HT-29 (cell line): Measurements from ENCODE around the gene GMDS. TPM values are rescaled to one million over a fixed set of nuclear protein-coding genes. Genes with fewer than 3 reads are reported as not detected.

Experiments
- DNase-seq: peaks from one replicate; pipeline ENCODE4 v3.0.0-alpha.2; 2015; ENCODE audit warnings: low spot score
- total RNA-seq: library from RNA; depleted of rRNA; stranded (reverse); fragments of >200 nt; shearing (Covaris generic); gene quantifications from 2 replicates; pipeline ENCODE4 v1.2.3, GENCODE V29; 2014

The GMDS gene
- total RNA-seq, 1 experiment from 2014 or later, result 37.0 TPM

DNA sequence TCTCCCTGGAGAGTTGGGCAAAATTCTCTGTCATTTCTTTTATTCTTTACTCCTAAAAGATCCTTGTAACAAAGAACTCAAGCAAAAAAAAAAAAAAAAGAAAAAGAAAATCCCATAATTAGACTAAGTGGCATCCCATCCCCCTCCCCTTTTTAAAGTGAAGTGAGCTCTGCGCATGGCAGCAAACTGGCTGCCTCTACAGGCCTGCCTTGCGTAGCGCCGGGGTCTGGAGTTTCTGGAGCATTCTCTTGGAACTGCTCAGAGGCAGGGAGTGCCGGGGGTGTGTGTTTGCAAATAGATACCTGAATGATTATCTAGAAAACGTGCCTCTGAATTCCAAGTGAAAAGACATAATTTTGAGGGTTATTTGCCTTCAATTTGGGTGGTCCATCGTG is 587.6 kb downstream of the GMDS start:
- DNase-seq, result no peak

DNA sequence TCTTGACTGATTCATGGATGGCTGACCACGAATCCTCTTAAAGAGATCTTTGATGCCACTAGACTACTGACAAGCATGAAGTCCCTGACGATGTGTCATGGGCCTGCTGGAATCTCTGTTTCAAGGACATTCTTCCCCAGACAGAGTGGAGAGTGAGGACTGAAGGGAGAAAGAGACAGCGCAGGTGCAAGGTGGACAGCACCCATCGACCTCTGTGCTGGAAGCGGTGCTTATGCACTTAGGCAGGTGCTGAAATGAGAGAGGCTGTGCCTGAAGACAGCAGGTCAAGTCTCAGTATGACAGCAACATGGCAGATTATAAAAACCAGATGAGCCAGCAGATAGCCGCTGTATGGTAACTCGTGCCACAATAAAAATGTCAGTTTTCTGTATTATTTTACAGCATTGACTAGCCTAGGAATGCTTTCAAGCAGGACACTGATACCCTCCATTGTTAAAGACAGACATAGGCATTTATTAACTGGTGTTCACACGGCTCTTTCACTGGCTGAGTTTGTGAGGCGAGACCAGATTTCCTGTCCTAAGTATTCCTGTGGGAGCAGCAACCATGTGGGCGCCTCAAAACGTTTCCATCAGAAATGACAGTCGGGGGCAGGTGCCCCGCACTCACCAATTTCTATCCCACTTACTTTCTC is 588.2 kb downstream of the GMDS start:
- DNase-seq, result no peak

DNA sequence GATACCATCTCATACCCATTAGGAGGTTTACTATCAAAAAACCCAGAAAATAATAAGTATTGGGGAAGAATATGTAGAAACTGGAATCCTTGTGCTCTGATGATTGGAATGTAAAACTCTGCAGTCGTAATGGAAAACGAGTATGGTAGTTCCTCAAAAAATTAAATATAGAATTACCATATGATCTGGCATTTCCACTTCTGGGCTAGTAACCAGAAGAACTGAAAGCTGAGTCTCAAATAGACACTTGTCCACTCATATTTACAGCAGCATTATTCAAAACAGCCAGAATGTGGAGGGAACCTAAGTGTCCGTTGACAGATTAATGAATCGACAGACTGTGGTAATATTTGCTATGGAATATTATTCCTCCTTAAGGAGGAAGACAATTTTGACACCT is 591.4 kb downstream of the GMDS start:
- DNase-seq, result no peak

DNA sequence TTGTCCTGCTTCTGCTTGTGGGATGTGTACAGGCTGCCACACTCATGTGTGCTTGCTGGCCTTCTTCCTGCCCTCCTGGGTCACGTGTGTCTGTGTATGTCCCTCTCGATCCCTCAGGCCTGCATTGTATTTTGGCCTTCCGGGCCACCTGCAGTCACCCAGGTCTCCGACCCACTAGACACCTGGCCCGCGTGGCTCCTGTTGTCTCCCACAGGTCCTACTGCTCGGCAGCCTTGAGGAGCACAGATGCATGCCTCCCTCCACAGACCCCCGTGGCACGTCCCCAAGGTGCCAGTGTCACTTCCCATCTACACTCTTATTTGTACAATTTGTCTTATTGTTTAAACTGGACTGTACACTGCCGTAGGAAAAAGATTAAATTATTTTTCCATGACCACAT is 592.6 kb downstream of the GMDS start:
- no peak for DNase-seq

- DNase-seq, result no peak
Observed at GRCh38 chr6:1651362-1651761, 594.0 kb downstream of the GMDS start.

GRCh38 chr6:1645466-1646185 is 599.8 kb downstream of the GMDS start:
- DNase-seq, result no peak

- DNase-seq, result peak; percentile 43
Observed at GRCh38 chr6:1644516-1645060, 600.8 kb downstream of the GMDS start.

- no peak for DNase-seq
Observed at GRCh38 chr6:1643830-1644445, 601.5 kb downstream of the GMDS start.

- DNase-seq, result no peak
Observed at GRCh38 chr6:1643111-1643510, 602.3 kb downstream of the GMDS start.

GRCh38 chr6:1641343-1641885 is 604.0 kb downstream of the GMDS start:
- DNase-seq, result peak; percentile 96

DNA sequence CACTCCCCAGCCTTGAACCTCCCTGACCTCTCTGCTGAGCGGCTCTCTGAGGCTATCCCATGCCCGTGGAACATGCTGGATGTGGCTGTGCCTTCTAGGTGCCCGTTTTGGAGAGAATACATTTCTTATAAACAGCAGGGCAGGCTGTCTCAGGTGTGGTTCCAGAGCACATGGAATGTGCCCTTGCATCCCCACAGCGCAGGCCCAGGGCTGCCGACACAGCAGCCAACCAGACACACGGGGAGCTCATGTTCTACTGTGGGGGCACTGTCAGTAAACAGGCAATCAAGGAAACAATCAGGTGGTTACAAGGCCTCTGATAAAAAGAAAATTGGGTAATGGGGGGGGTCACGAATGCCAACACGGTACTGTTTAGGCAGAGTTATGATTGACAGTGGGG is 604.9 kb downstream of the GMDS start:
- no peak for DNase-seq

DNA sequence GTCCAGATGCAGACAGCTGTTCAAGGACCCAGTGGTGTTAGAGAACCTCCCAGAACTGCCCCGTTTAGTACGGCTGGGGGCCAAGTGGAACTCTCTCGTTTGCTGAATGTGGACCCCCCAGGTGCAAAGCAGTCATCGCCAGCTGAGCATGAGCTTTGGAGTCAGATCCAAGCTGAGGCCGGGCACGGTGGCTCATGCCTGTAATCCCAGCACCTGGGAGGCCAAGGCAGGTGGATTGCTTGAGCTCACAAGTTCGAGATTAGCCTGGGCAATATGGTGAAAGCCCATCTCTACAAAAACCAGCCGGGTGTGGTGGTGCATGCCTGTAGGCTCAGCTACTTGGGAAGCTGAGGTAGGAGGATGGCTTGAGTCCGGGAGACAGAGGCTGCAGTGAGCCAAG is 606.0 kb downstream of the GMDS start:
- DNase-seq, result no peak

GRCh38 chr6:1636971-1637871 is 608.2 kb downstream of the GMDS start:
- peak; percentile 81 for DNase-seq

GRCh38 chr6:1636272-1636825 is 609.1 kb downstream of the GMDS start:
- DNase-seq, result no peak

- DNase-seq, result no peak
Observed at GRCh38 chr6:1635305-1636010, 609.9 kb downstream of the GMDS start.

- DNase-seq, result no peak
Observed at GRCh38 chr6:1634081-1634480, 611.3 kb downstream of the GMDS start.

GRCh38 chr6:1633366-1634021 is 611.9 kb downstream of the GMDS start:
- DNase-seq, result no peak

GRCh38 chr6:1631251-1631650 is 614.2 kb downstream of the GMDS start:
- DNase-seq, result no peak

GRCh38 chr6:1630771-1631217 is 614.6 kb downstream of the GMDS start:
- no peak for DNase-seq
